Thyroid gland (tissue), 4 donors: ENCODE measurements around the gene RPA3. TPM values are rescaled to one million over a fixed set of nuclear protein-coding genes. Genes with fewer than 3 reads are reported as not detected.

Source experiments
- DNase-seq, 2 donors: peaks; one replicate each; pipeline ENCODE4 v3.0.0-alpha.2; 2019
- H3K27ac ChIP-seq, 3 donors: fragments of 200-600 bp; sonication (generic); 1 replicate in 2 of 3; 2 replicates in 1 of 3; pipeline ENCODE4 v1.5.1; 2016 to 2019; ENCODE audit warnings: mild to moderate bottlenecking in 1 of 3, moderate library complexity in 1 of 3
- H3K27me3 ChIP-seq: fragments of 200-600 bp; sonication (generic); one replicate; pipeline ENCODE4 v1.5.1; 2019
- H3K36me3 ChIP-seq, 2 donors: fragments of 200-600 bp; sonication (generic); one replicate each; pipeline ENCODE4 v1.5.1; 2016 to 2019
- H3K4me1 ChIP-seq, 2 donors: fragments of 200-600 bp; sonication (generic); one replicate each; pipeline ENCODE4 v1.5.1; 2017 to 2019
- H3K4me3 ChIP-seq, 3 donors: fragments of 200-600 bp; sonication (generic); replicated peaks in 1 of 3; 1 replicate in 2 of 3; 2 replicates in 1 of 3; pipeline ENCODE4 v1.5.1; 2016; ENCODE audit warnings: mild to moderate bottlenecking in 1 of 3
- H3K9me3 ChIP-seq: fragments of 200-600 bp; sonication (generic); one replicate; pipeline ENCODE4 v1.5.1; 2017
- POLR2A ChIP-seq, 2 donors: fragments of 450-650 bp; IDR thresholded peaks; one replicate each; pipeline ENCODE4 v1.6.1; 2017; ENCODE audit warnings: antibody characterized with exemption in 2 of 2, mild to moderate bottlenecking in 2 of 2, moderate library complexity in 1 of 2
- WGBS, 2 donors: methylation state at CpG; one replicate each; pipeline ENCODE4 v1.1.5; 2017; 5-methylcytosine and 5-hydroxymethylcytosine counted together
- intact Hi-C: fragments of 100-400 bp; cut with DNase I; formaldehyde crosslinking; loops from one replicate; pipeline ENCODE4 v1.15.1; 2023
- total RNA-seq, 4 donors: library from RNA; depleted of rRNA; stranded (reverse); fragments of >200 nt; gene quantifications; one replicate each; pipeline ENCODE4 v1.2.3, GENCODE V29; 2016
- TF ChIP-seq, protein P1 (sequence below), 6 experiments: fragments of 200-600 bp in 3 of 6; fragments of 450-650 bp in 3 of 6; sonication (generic) in 3 of 6; IDR thresholded peaks; one replicate each; pipeline ENCODE4 v1.5.1; 2016 to 2019; ENCODE audit warnings: antibody characterized with exemption in 6 of 6, mild to moderate bottlenecking in 2 of 6, inconsistent platforms in 1 of 6, moderate library complexity in 1 of 6

Gene RPA3
- total RNA-seq, 4 donors from 2014 or later: 21.9 to 39.1 (median 31.3) TPM

DNA sequence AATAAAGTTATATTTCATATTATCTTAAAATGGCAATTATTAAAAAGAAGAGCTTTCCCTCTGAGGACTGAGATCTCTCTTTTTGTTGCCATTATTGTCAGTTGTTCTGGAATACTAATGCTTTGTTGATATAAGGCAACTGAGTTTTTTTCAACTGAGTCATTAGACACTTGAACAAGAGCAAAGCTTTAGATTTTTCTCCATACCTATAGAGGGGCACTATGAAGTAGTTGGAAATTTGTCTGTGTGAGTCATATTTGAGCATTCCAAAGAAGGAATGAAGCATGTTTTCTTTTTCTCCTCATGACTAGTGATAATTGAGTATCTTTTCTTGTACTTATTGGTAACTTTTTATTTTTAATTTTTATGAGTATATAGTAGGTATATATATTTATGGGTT is 24.5 kb downstream of the RPA3 start:
- Histone ChIP-seq H3K4me1 (peaks cover 23 to 38% of the 10 kb centered on the region in 2 donors), H3K36me3 (no peaks in the 10 kb centered on the region), H3K4me3 (no peak overlapping the region), H3K9me3 (no peaks in the 10 kb centered on the region), H3K27me3 (no peaks in the 10 kb centered on the region), H3K27ac (no peak overlapping the region)
- no peak for DNase-seq
- intact Hi-C loops: no loop called here
- no peak for TF ChIP-seq POLR2A (IDR thresholded peaks at IDR 0.05)
- TF ChIP-seq, protein P1, sequence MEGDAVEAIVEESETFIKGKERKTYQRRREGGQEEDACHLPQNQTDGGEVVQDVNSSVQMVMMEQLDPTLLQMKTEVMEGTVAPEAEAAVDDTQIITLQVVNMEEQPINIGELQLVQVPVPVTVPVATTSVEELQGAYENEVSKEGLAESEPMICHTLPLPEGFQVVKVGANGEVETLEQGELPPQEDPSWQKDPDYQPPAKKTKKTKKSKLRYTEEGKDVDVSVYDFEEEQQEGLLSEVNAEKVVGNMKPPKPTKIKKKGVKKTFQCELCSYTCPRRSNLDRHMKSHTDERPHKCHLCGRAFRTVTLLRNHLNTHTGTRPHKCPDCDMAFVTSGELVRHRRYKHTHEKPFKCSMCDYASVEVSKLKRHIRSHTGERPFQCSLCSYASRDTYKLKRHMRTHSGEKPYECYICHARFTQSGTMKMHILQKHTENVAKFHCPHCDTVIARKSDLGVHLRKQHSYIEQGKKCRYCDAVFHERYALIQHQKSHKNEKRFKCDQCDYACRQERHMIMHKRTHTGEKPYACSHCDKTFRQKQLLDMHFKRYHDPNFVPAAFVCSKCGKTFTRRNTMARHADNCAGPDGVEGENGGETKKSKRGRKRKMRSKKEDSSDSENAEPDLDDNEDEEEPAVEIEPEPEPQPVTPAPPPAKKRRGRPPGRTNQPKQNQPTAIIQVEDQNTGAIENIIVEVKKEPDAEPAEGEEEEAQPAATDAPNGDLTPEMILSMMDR (IDR thresholded peaks at IDR 0.05): no peak

DNA sequence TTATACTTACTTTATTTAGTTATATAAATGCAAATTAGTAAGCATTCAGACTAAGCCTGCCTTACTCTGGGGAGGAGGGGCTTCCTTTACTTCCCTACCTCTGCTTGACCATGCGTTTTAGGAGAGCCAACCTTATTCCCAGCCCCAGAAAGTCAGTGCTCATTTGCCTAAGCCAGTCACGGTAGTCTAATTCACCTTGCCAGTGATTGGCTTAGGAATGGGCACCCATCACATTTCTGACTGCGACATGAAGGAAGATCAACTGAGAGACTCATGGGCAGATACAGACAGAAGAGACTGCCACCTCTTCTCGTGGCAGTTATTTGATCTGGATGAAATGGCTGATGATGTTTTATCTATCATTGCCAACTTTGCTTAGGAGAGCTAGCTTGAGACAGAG is 29.5 kb downstream of the RPA3 start:
- WGBS, 2 donors: 92 to 93% methylated on average over 4 of the region's 4 CpGs
- peaks cover 0 to 17% of the 10 kb centered on the region in 2 donors for H3K4me1 ChIP-seq
- DNase-seq: no peak
- intact Hi-C loops: loop anchor here (10.0 kb wide), 1 partner anchor 56 kb away; no protein-coding TSS in a partner anchor
- H3K27me3 ChIP-seq: no peaks in the 10 kb centered on the region
- no peaks in the 10 kb centered on the region for H3K36me3 ChIP-seq
- no peaks in the 10 kb centered on the region for H3K9me3 ChIP-seq
- TF ChIP-seq, protein P1 (IDR thresholded peaks at IDR 0.05): no peak
- no peak for TF ChIP-seq POLR2A (IDR thresholded peaks at IDR 0.05)
- peak overlapping the region in 1 of 3 donors; percentile 19 for H3K27ac ChIP-seq
- no peak overlapping the region for H3K4me3 ChIP-seq

DNA sequence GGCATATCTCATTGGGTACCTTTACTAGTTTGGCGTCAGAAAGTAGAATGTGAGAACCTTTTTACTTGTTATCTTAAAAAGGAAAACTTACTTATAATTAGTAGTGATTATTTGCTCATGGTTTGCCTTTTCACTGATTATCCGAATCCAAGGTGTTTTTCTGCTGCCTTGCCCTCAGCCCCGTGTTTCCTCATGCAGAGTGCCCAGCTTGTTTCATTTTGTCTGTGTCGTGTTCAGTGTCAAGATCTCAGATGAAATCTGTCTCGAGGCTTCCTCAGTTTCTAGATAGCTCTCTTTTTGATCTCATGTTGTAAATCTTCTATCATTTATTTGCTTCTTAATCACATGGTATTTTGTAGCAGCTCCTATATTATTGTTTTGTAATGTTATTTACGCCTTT is 30.1 kb downstream of the RPA3 start:
- 64 to 76% methylated on average over 6 of the region's 6 CpGs for WGBS, 2 donors
- H3K4me3 ChIP-seq: no peak overlapping the region
- intact Hi-C loops: loop anchor here (10.0 kb wide), 1 partner anchor 56 kb away; no protein-coding TSS in a partner anchor
- H3K27me3 ChIP-seq: no peaks in the 10 kb centered on the region
- no peak for TF ChIP-seq POLR2A (IDR thresholded peaks at IDR 0.05)
- TF ChIP-seq, protein P1 (IDR thresholded peaks at IDR 0.05): no peak
- no peak for DNase-seq
- H3K27ac ChIP-seq: peak overlapping the region in 1 of 3 donors; percentile 58
- H3K9me3 ChIP-seq: no peaks in the 10 kb centered on the region
- peaks cover under 1 to 20% of the 10 kb centered on the region in 2 donors for H3K4me1 ChIP-seq
- no peaks in the 10 kb centered on the region for H3K36me3 ChIP-seq

DNA sequence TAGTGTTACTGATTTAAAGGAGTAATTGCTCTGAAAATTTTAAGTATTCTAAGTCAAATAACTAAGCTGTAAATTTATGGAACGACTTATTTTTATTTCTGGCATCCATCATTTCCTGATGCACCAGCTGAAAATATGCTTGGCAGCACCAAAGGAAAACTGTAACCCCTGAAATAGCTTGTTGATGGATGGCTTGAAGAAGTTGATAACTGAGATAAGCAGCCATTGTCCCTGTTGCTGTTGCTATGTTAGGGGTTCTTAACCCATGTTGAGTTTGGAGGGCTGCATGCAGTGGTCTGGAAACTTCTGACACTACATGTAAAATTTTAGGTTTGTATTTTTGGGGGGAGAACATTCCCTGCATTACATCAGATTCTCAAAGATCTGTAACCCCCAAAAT is 30.6 kb downstream of the RPA3 start:
- H3K27me3 ChIP-seq: no peaks in the 10 kb centered on the region
- H3K36me3 ChIP-seq: no peaks in the 10 kb centered on the region
- TF ChIP-seq, protein P1 (IDR thresholded peaks at IDR 0.05): no peak
- TF ChIP-seq POLR2A (IDR thresholded peaks at IDR 0.05): no peak
- 60 to 67% methylated on average over 1 of the region's 1 CpG for WGBS, 2 donors
- H3K27ac ChIP-seq: peak overlapping the region in 1 of 3 donors; percentile 58
- no peak for DNase-seq
- intact Hi-C loops: loop anchor here (10.0 kb wide), 1 partner anchor 57 kb away; no protein-coding TSS in a partner anchor
- peaks cover 6 to 25% of the 10 kb centered on the region in 2 donors for H3K4me1 ChIP-seq
- no peaks in the 10 kb centered on the region for H3K9me3 ChIP-seq
- H3K4me3 ChIP-seq: no peak overlapping the region

DNA sequence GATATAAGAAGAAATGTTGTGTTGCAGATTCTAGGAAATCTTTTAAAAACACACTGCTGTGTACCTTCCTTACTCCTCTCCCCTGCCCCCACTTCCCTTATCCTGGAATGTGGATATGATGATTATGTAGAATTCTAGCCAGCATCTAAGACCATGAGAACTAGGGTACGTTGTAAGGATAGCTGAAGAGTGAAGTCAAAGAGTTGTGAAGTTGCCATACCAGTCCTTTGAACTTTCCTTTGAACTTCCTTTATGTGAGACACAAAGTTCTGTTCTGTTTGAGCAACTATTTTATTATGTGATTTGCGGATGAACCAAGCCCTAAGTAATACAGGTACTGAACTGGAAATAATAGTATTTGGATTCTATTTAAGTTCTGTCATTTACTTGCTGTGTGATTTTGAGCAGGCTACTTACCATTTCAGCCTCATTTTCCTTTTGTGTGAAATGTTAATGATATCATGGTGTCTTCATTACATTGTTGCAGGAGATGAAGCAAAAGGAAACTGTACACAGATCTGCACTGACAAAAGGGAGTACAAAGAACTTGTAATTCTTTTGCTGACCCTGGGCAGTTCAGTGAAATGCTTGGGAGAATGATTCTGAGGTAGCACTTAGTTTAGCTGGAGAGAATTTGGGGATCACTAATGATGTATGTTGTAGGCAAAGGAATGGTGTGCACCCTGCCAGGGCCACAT is 31.4 kb downstream of the RPA3 start:
- no peak overlapping the region for H3K4me3 ChIP-seq
- peak overlapping the region in 1 of 3 donors; percentile 54 for H3K27ac ChIP-seq
- DNase-seq: no peak
- H3K4me1 ChIP-seq: peaks cover 11 to 33% of the 10 kb centered on the region in 2 donors
- intact Hi-C loops: loop anchor here (10.0 kb wide), 1 partner anchor 58 kb away; no protein-coding TSS in a partner anchor
- whole genome bisulfite sequencing, 2 donors: 73 to 76% methylated on average over 2 of the region's 2 CpGs
- H3K36me3 ChIP-seq: no peaks in the 10 kb centered on the region
- no peaks in the 10 kb centered on the region for H3K27me3 ChIP-seq
- H3K9me3 ChIP-seq: no peaks in the 10 kb centered on the region
- TF ChIP-seq, protein P1 (IDR thresholded peaks at IDR 0.05): no peak
- TF ChIP-seq POLR2A (IDR thresholded peaks at IDR 0.05): no peak
